B cell (primary cell): ENCODE data around the gene ZFP90. TPM values are rescaled to one million over a fixed set of nuclear protein-coding genes. Genes with fewer than 3 reads are reported as not detected.

Source experiments
- ATAC-seq: fragments of 200-7000 bp; cut with Tn5 transposase; one replicate; pipeline ENCODE4 v1.10.0; 2021; ENCODE audit warnings: low read depth, mild to moderate bottlenecking, moderate number of reproducible peaks, moderate library complexity
- CTCF ChIA-PET: fragments of 350-600 bp; sonication (Branson Sonifier 250); formaldehyde crosslinking; loops from one replicate; lab custom pipeline; 2021; ENCODE audit warnings: antibody characterized with exemption, inconsistent platforms; lab: Charles Lee
- POLR2A ChIA-PET: fragments of 350-600 bp; sonication (Branson Sonifier 250); formaldehyde crosslinking; loops from one replicate; lab custom pipeline; 2021; ENCODE audit warnings: antibody characterized with exemption; lab: Charles Lee
- DNase-seq: peaks from one replicate; pipeline ENCODE4 v3.0.0; 2013
- H2AFZ ChIP-seq: 2 replicates; pipeline ENCODE4 v1.6.1; 2012; ENCODE audit warnings: mild to moderate bottlenecking, low read depth, low read length; ENCODE audit not compliant: insufficient read depth, poor library complexity, severe bottlenecking
- H3K27ac ChIP-seq, 2 donors: 1 replicate in 1 of 2; 2 replicates in 1 of 2; pipeline ENCODE4 v1.5.1; 2012 to 2013; ENCODE audit warnings: low read length in 2 of 2, mild to moderate bottlenecking in 2 of 2, moderate library complexity in 1 of 2
- H3K27me3 ChIP-seq, 4 experiments: fragments of 200-600 bp in 1 of 4; sonication (generic) in 1 of 4; replicated peaks in 1 of 4; 1 replicate in 2 of 4; 2 replicates in 2 of 4; pipeline versions ENCODE4 v1.6.1 to v1.7.0; 2013 to 2016; ENCODE audit warnings: low read length in 3 of 4, mild to moderate bottlenecking in 2 of 4, mixed read lengths in 1 of 4, moderate library complexity in 1 of 4; ENCODE audit not compliant: insufficient read depth in 4 of 4, control insufficient read depth in 3 of 4; ENCODE audit errors: control extremely low read depth in 1 of 4
- H3K36me3 ChIP-seq, 2 experiments: replicated peaks in 1 of 2; 1 replicate in 1 of 2; 2 replicates in 1 of 2; pipeline versions ENCODE4 v1.6.1 to v1.7.1; 2013; ENCODE audit warnings: low read length in 1 of 2; ENCODE audit not compliant: insufficient read depth in 2 of 2, control insufficient read depth in 1 of 2; ENCODE audit errors: control extremely low read depth in 1 of 2, extremely low read depth in 1 of 2
- H3K4me1 ChIP-seq, 2 donors: fragments of 200-600 bp in 1 of 2; sonication (generic) in 1 of 2; 1 replicate in 1 of 2; 2 replicates in 1 of 2; pipeline versions ENCODE4 v1.5.1 to v1.6.1; 2013 to 2017; ENCODE audit warnings: low read length in 2 of 2; ENCODE audit not compliant: control insufficient read depth in 2 of 2, insufficient read depth in 2 of 2
- H3K4me2 ChIP-seq: replicated peaks from 2 replicates; pipeline ENCODE3; 2012; ENCODE audit warnings: mild to moderate bottlenecking, low read depth, low read length; ENCODE audit not compliant: poor library complexity, severe bottlenecking
- H3K4me3 ChIP-seq, 5 experiments: fragments of 200-600 bp in 1 of 5; sonication (generic) in 1 of 5; 1 replicate in 3 of 5; 2 replicates in 2 of 5; pipeline versions ENCODE4 v1.5.1 to v1.7.0; 2011 to 2016; ENCODE audit warnings: low read length in 4 of 5, mild to moderate bottlenecking in 4 of 5, low read depth in 2 of 5, control low read depth in 1 of 5, moderate library complexity in 1 of 5; ENCODE audit not compliant: insufficient read depth in 1 of 5; ENCODE audit errors: control extremely low read depth in 1 of 5, extremely low read depth in 1 of 5
- H3K79me2 ChIP-seq: fragments of 200-600 bp; sonication (generic); one replicate; pipeline ENCODE4 v1.6.0; 2016; ENCODE audit warnings: low read length; ENCODE audit not compliant: control insufficient read depth, insufficient read depth
- H3K9ac ChIP-seq: fragments of 200-600 bp; sonication (generic); 2 replicates; pipeline ENCODE4 v1.6.1; 2017; ENCODE audit warnings: mild to moderate bottlenecking, low read length, moderate library complexity
- H3K9me3 ChIP-seq, 3 donors: one replicate each; pipeline versions ENCODE4 v1.6.1 to v1.7.1; 2013; ENCODE audit warnings: low read length in 2 of 3; ENCODE audit not compliant: control insufficient read depth in 2 of 3, insufficient read depth in 1 of 3; ENCODE audit errors: control extremely low read depth in 1 of 3
- H4K20me1 ChIP-seq: 2 replicates; pipeline ENCODE4 v1.6.0; 2012; ENCODE audit warnings: mild to moderate bottlenecking, low read length; ENCODE audit not compliant: insufficient read depth, control insufficient read depth, poor library complexity, severe bottlenecking
- H3K27ac Mint-ChIP-seq: one replicate; pipeline ENCODE4 v1.8.0; 2021; ENCODE audit warnings: mixed read lengths
- H3K27me3 Mint-ChIP-seq: one replicate; pipeline ENCODE4 v1.8.0; 2021; ENCODE audit warnings: mixed read lengths
- H3K4me1 Mint-ChIP-seq: one replicate; pipeline ENCODE4 v1.8.0; 2021; ENCODE audit warnings: mixed read lengths
- H3K4me3 Mint-ChIP-seq: one replicate; pipeline ENCODE4 v1.8.0; 2021; ENCODE audit warnings: mixed read lengths
- H3K9me3 Mint-ChIP-seq: one replicate; pipeline ENCODE4 v1.8.0; 2022; ENCODE audit warnings: mixed read lengths; ENCODE audit not compliant: insufficient read depth
- CTCF ChIP-seq: fragments of 200-600 bp; IDR thresholded peaks from one replicate; pipeline ENCODE4 v1.8.0; 2022; ENCODE audit warnings: antibody characterized with exemption, mild to moderate bottlenecking
- EZH2 ChIP-seq: IDR thresholded peaks from 2 replicates; pipeline ENCODE4 v1.6.1; 2012; ENCODE audit warnings: borderline replicate concordance, low read depth, mild to moderate bottlenecking, moderate library complexity, low read length; ENCODE audit not compliant: insufficient read depth, poor library complexity, severe bottlenecking
- WGBS: methylation state at CpG from one replicate; pipeline ENCODE4 v1.1.5; 2013; ENCODE audit warnings: missing lambda C conversion rate; ENCODE audit not compliant: insufficient coverage; 5-methylcytosine and 5-hydroxymethylcytosine counted together
- intact Hi-C: fragments of 100-400 bp; cut with micrococcal nuclease; formaldehyde crosslinking; loops from one replicate; pipeline ENCODE4 v1.10.0; 2022
- polyA plus RNA-seq: library from polyadenylated mRNA; depleted of rRNA; stranded (reverse); fragments of >200 nt; gene quantifications from 2 replicates; pipeline ENCODE4 v1.2.3, GENCODE V29; 2012
- total RNA-seq, 2 donors: library from RNA; stranded (reverse); fragments of 120-200 nt in 1 of 2; gene quantifications; 1 replicate in 1 of 2; 2 replicates in 1 of 2; pipeline versions ENCODE4 v1.2.3 to v1.2.4, GENCODE V29; 2013 to 2022

The ZFP90 gene
- total and polyA plus RNA-seq, 2 donors (not counting 1 experiment from before 2014, with no cell fraction given), result 16.5 to 30.7 TPM

GRCh38 chr16:68496689-68497088 lies 42.4 kb upstream of the ZFP90 start:
- Histone ChIP-seq H4K20me1 (no peaks in the 10 kb centered on the region), H3K79me2 (no peaks in the 10 kb centered on the region), H3K9me3 (peaks cover 0 to 7% (median 0%) of the 10 kb centered on the region in 3 donors), H3K27me3 (no peaks in the 10 kb centered on the region), H3K4me1 (peaks cover 9 to 13% of the 10 kb centered on the region in 2 donors), H3K36me3 (no peaks in the 10 kb centered on the region), H3K27ac (no peak overlapping the region), H3K9ac (no peak overlapping the region), H2AFZ (no peak overlapping the region), H3K4me3 (no peak overlapping the region), H3K4me2 (no peak overlapping the region)
- H3K27ac Mint-ChIP-seq, result no peak overlapping the region
- 88% methylated on average over 7 of the region's 8 CpGs for WGBS
- ChIA-PET POLR2A (no interaction called here), CTCF (no interaction called here)
- H3K4me3 Mint-ChIP-seq, result no peak overlapping the region
- peaks cover 10% of the 10 kb centered on the region for H3K4me1 Mint-ChIP-seq
- intact Hi-C loops, result no loop called here
- no peaks in the 10 kb centered on the region for H3K27me3 Mint-ChIP-seq
- ATAC-seq (no peak), DNase-seq (no peak)
- TF ChIP-seq EZH2, result no peak
- H3K9me3 Mint-ChIP-seq, result peaks cover 2% of the 10 kb centered on the region

- ATAC-seq (no peak), DNase-seq (no peak)
- Mint-ChIP-seq H3K27me3 (no peaks in the 10 kb centered on the region), H3K4me1 (no peaks in the 10 kb centered on the region), H3K27ac (no peak overlapping the region), H3K9me3 (peaks cover 2% of the 10 kb centered on the region), H3K4me3 (no peak overlapping the region)
- no peaks in the 10 kb centered on the region for H3K36me3 ChIP-seq
- no peak overlapping the region for H3K9ac ChIP-seq
- H3K27ac ChIP-seq, result no peak overlapping the region
- CTCF ChIA-PET, result interaction anchor here (0.7 kb wide), 1 partner anchor 13 kb away, joined by 3 read pairs; no protein-coding TSS in a partner anchor
- H3K9me3 ChIP-seq, result peaks cover 0 to 4% (median 0%) of the 10 kb centered on the region in 3 donors
- no peak overlapping the region for H2AFZ ChIP-seq
- H3K4me3 ChIP-seq, result no peak overlapping the region
- no peak for TF ChIP-seq EZH2
- no peak for TF ChIP-seq CTCF
- no peaks in the 10 kb centered on the region for H3K27me3 ChIP-seq
- H3K79me2 ChIP-seq, result no peaks in the 10 kb centered on the region
- intact Hi-C loops, result no loop called here
- POLR2A ChIA-PET, result no interaction called here
- WGBS, result 28% methylated on average over 5 of the region's 5 CpGs
- no peaks in the 10 kb centered on the region for H3K4me1 ChIP-seq
- no peak overlapping the region for H3K4me2 ChIP-seq
- no peaks in the 10 kb centered on the region for H4K20me1 ChIP-seq
These were observed 40.1 kb upstream of the ZFP90 start for GRCh38 chr16:68499006-68499405.
